ENCODE data around the gene ATP10B.

- TF ChIP-seq POLR2A (IDR thresholded peaks at IDR 0.05; ENCODE audit: low read length) (no peak), GATA1 (IDR thresholded peaks at IDR 0.05; ENCODE audit: low read depth, low read length) (no peak)
Measured at GRCh38 chr5:160805376-160805775, 46.6 kb downstream of the ATP10B start.

Measured in erythroblast (primary cell).